ENCODE data around the gene CYP2A6.
"Not testable (repeated sequence)": the region's sequence is repeated elsewhere in the genome, so short reads cannot be mapped to it uniquely, and the experiment has no call there.

DNA sequence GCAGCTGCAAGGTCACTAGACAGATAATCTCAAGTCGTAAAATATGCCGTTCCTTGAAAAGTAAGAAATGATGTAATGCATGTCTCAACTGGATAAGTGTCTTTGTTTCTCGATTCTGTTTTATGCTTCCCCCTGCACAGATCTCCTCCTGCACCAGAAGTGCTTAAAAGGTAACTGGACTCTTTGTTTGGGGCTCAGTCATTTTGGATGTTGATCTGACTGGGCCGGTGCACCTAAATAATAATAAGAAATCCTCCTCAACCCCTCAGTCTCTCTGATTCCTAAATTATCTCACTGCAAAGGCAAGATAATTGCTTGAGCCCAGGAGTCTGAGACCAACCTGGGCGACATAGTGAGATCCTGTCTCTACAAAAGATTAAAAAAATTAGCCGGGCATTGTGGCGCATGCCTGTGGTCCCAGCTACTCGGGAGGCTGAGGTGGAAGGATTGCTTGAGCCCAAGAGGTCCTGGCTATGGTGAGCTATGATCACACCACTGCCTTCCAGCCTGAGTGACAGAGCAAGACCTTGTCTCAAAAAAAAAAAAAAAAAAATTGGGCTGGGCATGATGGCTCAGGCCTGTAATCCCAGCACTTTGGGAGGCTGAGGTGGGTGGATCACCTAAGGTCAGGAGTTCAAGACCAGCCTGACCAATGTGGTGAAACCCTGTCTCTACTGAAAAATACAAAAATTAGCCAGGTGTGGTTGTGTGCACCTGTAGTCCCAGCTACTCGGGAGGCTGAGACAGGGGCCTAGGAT lies 14.7 kb upstream of the CYP2A6 start:
- TF ChIP-seq POLR2A (IDR thresholded peaks at IDR 0.05), result not testable (repeated sequence)
- TF ChIP-seq, protein P1, sequence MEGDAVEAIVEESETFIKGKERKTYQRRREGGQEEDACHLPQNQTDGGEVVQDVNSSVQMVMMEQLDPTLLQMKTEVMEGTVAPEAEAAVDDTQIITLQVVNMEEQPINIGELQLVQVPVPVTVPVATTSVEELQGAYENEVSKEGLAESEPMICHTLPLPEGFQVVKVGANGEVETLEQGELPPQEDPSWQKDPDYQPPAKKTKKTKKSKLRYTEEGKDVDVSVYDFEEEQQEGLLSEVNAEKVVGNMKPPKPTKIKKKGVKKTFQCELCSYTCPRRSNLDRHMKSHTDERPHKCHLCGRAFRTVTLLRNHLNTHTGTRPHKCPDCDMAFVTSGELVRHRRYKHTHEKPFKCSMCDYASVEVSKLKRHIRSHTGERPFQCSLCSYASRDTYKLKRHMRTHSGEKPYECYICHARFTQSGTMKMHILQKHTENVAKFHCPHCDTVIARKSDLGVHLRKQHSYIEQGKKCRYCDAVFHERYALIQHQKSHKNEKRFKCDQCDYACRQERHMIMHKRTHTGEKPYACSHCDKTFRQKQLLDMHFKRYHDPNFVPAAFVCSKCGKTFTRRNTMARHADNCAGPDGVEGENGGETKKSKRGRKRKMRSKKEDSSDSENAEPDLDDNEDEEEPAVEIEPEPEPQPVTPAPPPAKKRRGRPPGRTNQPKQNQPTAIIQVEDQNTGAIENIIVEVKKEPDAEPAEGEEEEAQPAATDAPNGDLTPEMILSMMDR (IDR thresholded peaks at IDR 0.05), result not testable (repeated sequence)
